ENCODE results near the gene PTPN3.
A peak's percentile ranks its signal among the peaks of the same experiment; 100 is the strongest.

PTPN3 gene

GRCh38 chr9:109419531-109419930 lies 78.6 kb downstream of the PTPN3 start:
- no peaks in the 10 kb centered on the region for H3K36me3 ChIP-seq (ENCODE audit: insufficient read depth)
- no peaks in the 10 kb centered on the region for H3K79me2 ChIP-seq (ENCODE audit: insufficient read depth, low read depth)
- peaks cover 42% of the 10 kb centered on the region for H3K4me1 ChIP-seq (ENCODE audit: low read depth, poor library complexity, severe bottlenecking)
- H3K4me2 ChIP-seq: no peak overlapping the region
- H3K27ac ChIP-seq: no peak overlapping the region
- no peak overlapping the region for H3K9ac ChIP-seq
- no peak overlapping the region for H3K4me3 ChIP-seq (IDR thresholded peaks at IDR 0.05; ENCODE audit: insufficient read depth, low read depth, low read length)
- no peaks in the 10 kb centered on the region for H3K27me3 ChIP-seq (ENCODE audit: insufficient read depth, low read depth)
- H2AFZ ChIP-seq (ENCODE audit: low read depth): no peak overlapping the region
- no peaks in the 10 kb centered on the region for H4K20me1 ChIP-seq (ENCODE audit: insufficient read depth)
- TF ChIP-seq CTCF (conservative IDR thresholded peaks at IDR 0.05; ENCODE audit: low read depth, low read length): no peak

GRCh38 chr9:109418827-109419226 lies 79.3 kb downstream of the PTPN3 start:
- Histone ChIP-seq H3K4me2 (no peak overlapping the region), H3K4me1 (ENCODE audit: low read depth, poor library complexity, severe bottlenecking) (peaks cover 49% of the 10 kb centered on the region), H4K20me1 (ENCODE audit: insufficient read depth) (no peaks in the 10 kb centered on the region), H3K27me3 (ENCODE audit: insufficient read depth, low read depth) (no peaks in the 10 kb centered on the region), H2AFZ (ENCODE audit: low read depth) (no peak overlapping the region), H3K36me3 (ENCODE audit: insufficient read depth) (no peaks in the 10 kb centered on the region), H3K9ac (no peak overlapping the region), H3K27ac (no peak overlapping the region), H3K4me3 (IDR thresholded peaks at IDR 0.05; ENCODE audit: insufficient read depth, low read depth, low read length) (no peak overlapping the region), H3K79me2 (ENCODE audit: insufficient read depth, low read depth) (no peaks in the 10 kb centered on the region)
- TF ChIP-seq CTCF (conservative IDR thresholded peaks at IDR 0.05; ENCODE audit: low read depth, low read length): no peak

- Histone ChIP-seq H3K4me1 (ENCODE audit: low read depth, poor library complexity, severe bottlenecking) (peaks cover 59% of the 10 kb centered on the region), H3K79me2 (ENCODE audit: insufficient read depth, low read depth) (no peaks in the 10 kb centered on the region), H3K27ac (no peak overlapping the region), H3K4me2 (peak overlapping the region; percentile 67; the same call in 1 of the 2 replicates), H4K20me1 (ENCODE audit: insufficient read depth) (no peaks in the 10 kb centered on the region), H3K27me3 (ENCODE audit: insufficient read depth, low read depth) (no peaks in the 10 kb centered on the region), H2AFZ (ENCODE audit: low read depth) (no peak overlapping the region), H3K36me3 (ENCODE audit: insufficient read depth) (no peaks in the 10 kb centered on the region), H3K4me3 (IDR thresholded peaks at IDR 0.05; ENCODE audit: insufficient read depth, low read depth, low read length) (no peak overlapping the region), H3K9ac (no peak overlapping the region)
- TF ChIP-seq CTCF (conservative IDR thresholded peaks at IDR 0.05; ENCODE audit: low read depth, low read length): no peak
Measured at GRCh38 chr9:109417585-109418544, 80.2 kb downstream of the PTPN3 start.

- Histone ChIP-seq H3K9ac (no peak overlapping the region), H3K27ac (peak overlapping the region; percentile 62), H4K20me1 (ENCODE audit: insufficient read depth) (no peaks in the 10 kb centered on the region), H3K36me3 (ENCODE audit: insufficient read depth) (no peaks in the 10 kb centered on the region), H3K4me2 (peak overlapping the region; percentile 67), H3K4me3 (IDR thresholded peaks at IDR 0.05; ENCODE audit: insufficient read depth, low read depth, low read length) (no peak overlapping the region), H3K27me3 (ENCODE audit: insufficient read depth, low read depth) (no peaks in the 10 kb centered on the region), H3K79me2 (ENCODE audit: insufficient read depth, low read depth) (no peaks in the 10 kb centered on the region), H2AFZ (ENCODE audit: low read depth) (peak overlapping the region; percentile 12; the same call in 1 of the 2 replicates), H3K4me1 (ENCODE audit: low read depth, poor library complexity, severe bottlenecking) (peaks cover 67% of the 10 kb centered on the region)
- TF ChIP-seq CTCF (conservative IDR thresholded peaks at IDR 0.05; ENCODE audit: low read depth, low read length): no peak
Measured at GRCh38 chr9:109417054-109417453, 81.1 kb downstream of the PTPN3 start.
